Esophagus squamous epithelium (tissue), 5 donors: ENCODE results near the gene BBLN. TPM values are rescaled to one million over a fixed set of nuclear protein-coding genes. Genes with fewer than 3 reads are reported as not detected.

Source experiments
- DNase-seq: peaks from one replicate; lab custom pipeline; 2025; lab: John Stamatoyannopoulos, UW
- H3K27ac ChIP-seq, 4 donors: fragments of 200-600 bp; sonication (generic); one replicate each; pipeline ENCODE4 v1.5.1; 2016 to 2019; ENCODE audit warnings: mild to moderate bottlenecking in 1 of 4
- H3K27me3 ChIP-seq, 4 donors: fragments of 200-600 bp; sonication (generic); 1 replicate in 3 of 4; 2 replicates in 1 of 4; pipeline versions ENCODE4 v1.5.1 to v1.6.0; 2017 to 2021; ENCODE audit warnings: antibody characterized with exemption in 1 of 4
- H3K36me3 ChIP-seq, 3 donors: fragments of 200-600 bp; sonication (generic); one replicate each; pipeline ENCODE4 v1.5.1; 2016 to 2019
- H3K4me1 ChIP-seq, 3 donors: fragments of 200-600 bp; sonication (generic); one replicate each; pipeline ENCODE4 v1.5.1; 2017 to 2019
- H3K4me3 ChIP-seq, 4 donors: fragments of 200-600 bp; sonication (generic); 1 replicate in 3 of 4; 2 replicates in 1 of 4; pipeline ENCODE4 v1.5.1; 2016 to 2019; ENCODE audit warnings: mild to moderate bottlenecking in 2 of 4, moderate library complexity in 1 of 4
- H3K9me3 ChIP-seq, 3 donors: fragments of 200-600 bp; sonication (generic); one replicate each; pipeline ENCODE4 v1.5.1; 2016 to 2019
- CTCF ChIP-seq, 6 experiments: fragments of 450-650 bp in 4 of 6; fragments of 200-600 bp in 2 of 6; sonication (generic) in 2 of 6; IDR thresholded peaks; one replicate each; pipeline ENCODE4 v1.5.1; 2016 to 2019; ENCODE audit warnings: antibody characterized with exemption in 6 of 6, mild to moderate bottlenecking in 4 of 6, moderate library complexity in 4 of 6
- POLR2A ChIP-seq, 4 donors: fragments of 450-650 bp; IDR thresholded peaks; one replicate each; pipeline ENCODE4 v1.6.1; 2017; ENCODE audit warnings: antibody characterized with exemption in 4 of 4, mild to moderate bottlenecking in 4 of 4, moderate library complexity in 3 of 4
- WGBS, 2 donors: methylation state at CpG; one replicate each; pipeline ENCODE4 v1.1.5; 2018; 5-methylcytosine and 5-hydroxymethylcytosine counted together
- intact Hi-C: fragments of 100-400 bp; cut with DNase I; formaldehyde crosslinking; loops from one replicate; pipeline ENCODE4 v1.15.0; 2022
- total RNA-seq, 4 donors: library from RNA; depleted of rRNA; stranded (reverse); fragments of >200 nt; gene quantifications; one replicate each; pipeline ENCODE4 v1.1.0, GENCODE V29; 2016
- donor health status: DM: yes; HTN: yes; CAD: no.

BBLN gene
- total RNA-seq, 4 donors from 2014 or later, result 124 to 214 (median 162) TPM

GRCh38 chr9:128169492-128169891 is 9.4 kb downstream of the BBLN start:
- Histone ChIP-seq H3K4me3 (no peak overlapping the region), H3K27ac (no peak overlapping the region), H3K4me1 (peaks cover 0 to under 1% (median 0%) of the 10 kb centered on the region in 3 donors), H3K9me3 (no peaks in the 10 kb centered on the region), H3K36me3 (peaks cover 34 to 93% (median 44%) of the 10 kb centered on the region in 3 donors), H3K27me3 (no peaks in the 10 kb centered on the region)
- TF ChIP-seq CTCF (IDR thresholded peaks at IDR 0.05) (no peak), POLR2A (IDR thresholded peaks at IDR 0.05) (no peak)
- no peak for DNase-seq
- intact Hi-C loops, result no loop called here
- 83 to 89% methylated on average over 1 to 8 of the region's 8 CpGs for WGBS, 2 donors

GRCh38 chr9:128169925-128170324 is 9.9 kb downstream of the BBLN start:
- H3K27ac ChIP-seq, result no peak overlapping the region
- TF ChIP-seq CTCF (IDR thresholded peaks at IDR 0.05), result no peak
- TF ChIP-seq POLR2A (IDR thresholded peaks at IDR 0.05), result no peak
- DNase-seq, result no peak
- no peaks in the 10 kb centered on the region for H3K9me3 ChIP-seq
- H3K27me3 ChIP-seq, result no peaks in the 10 kb centered on the region
- H3K4me3 ChIP-seq, result no peak overlapping the region
- WGBS, 2 donors, result 69 to 100% methylated on average over 1 to 2 of the region's 8 CpGs
- intact Hi-C loops, result no loop called here
- no peaks in the 10 kb centered on the region for H3K4me1 ChIP-seq
- peaks cover 33 to 93% (median 44%) of the 10 kb centered on the region in 3 donors for H3K36me3 ChIP-seq

- WGBS, 2 donors, result 91 to 100% methylated on average over 1 to 4 of the region's 4 CpGs
- Histone ChIP-seq H3K4me1 (peaks cover 0 to 6% (median 3%) of the 10 kb centered on the region in 3 donors), H3K27me3 (no peaks in the 10 kb centered on the region), H3K27ac (no peak overlapping the region), H3K4me3 (no peak overlapping the region), H3K9me3 (no peaks in the 10 kb centered on the region), H3K36me3 (peaks cover 47 to 93% (median 49%) of the 10 kb centered on the region in 3 donors)
- intact Hi-C loops, result no loop called here
- TF ChIP-seq CTCF (IDR thresholded peaks at IDR 0.05) (no peak), POLR2A (IDR thresholded peaks at IDR 0.05) (no peak)
- no peak for DNase-seq
These were observed 14.0 kb downstream of the BBLN start for GRCh38 chr9:128174062-128174461.

GRCh38 chr9:128175102-128175563 is 15.1 kb downstream of the BBLN start:
- DNase-seq, result no peak
- WGBS, 2 donors, result 58 to 67% methylated on average over 7 to 8 of the region's 8 CpGs
- intact Hi-C loops, result no loop called here
- no peak overlapping the region for H3K4me3 ChIP-seq
- H3K27ac ChIP-seq, result no peak overlapping the region
- peaks cover 48 to 93% (median 49%) of the 10 kb centered on the region in 3 donors for H3K36me3 ChIP-seq
- H3K27me3 ChIP-seq, result no peaks in the 10 kb centered on the region
- TF ChIP-seq POLR2A (IDR thresholded peaks at IDR 0.05) (no peak), CTCF (IDR thresholded peaks at IDR 0.05) (no peak)
- peaks cover 0 to 6% (median 3%) of the 10 kb centered on the region in 3 donors for H3K4me1 ChIP-seq
- H3K9me3 ChIP-seq, result no peaks in the 10 kb centered on the region

- Histone ChIP-seq H3K4me1 (peaks cover 0 to 6% (median 3%) of the 10 kb centered on the region in 3 donors), H3K36me3 (peaks cover 50 to 93% (median 55%) of the 10 kb centered on the region in 3 donors), H3K27me3 (no peaks in the 10 kb centered on the region), H3K4me3 (no peak overlapping the region), H3K9me3 (no peaks in the 10 kb centered on the region), H3K27ac (no peak overlapping the region)
- TF ChIP-seq POLR2A (IDR thresholded peaks at IDR 0.05) (no peak), CTCF (IDR thresholded peaks at IDR 0.05) (no peak)
- 100% methylated on average over 1 to 2 of the region's 2 CpGs for WGBS, 2 donors
- intact Hi-C loops, result no loop called here
- DNase-seq, result no peak
These were observed 15.7 kb downstream of the BBLN start for GRCh38 chr9:128175726-128176125.
